Epithelial cell of esophagus (primary cell): ENCODE data around the gene DNAH17.

ENCODE experiments used
- DNase-seq: peaks from one replicate; pipeline ENCODE4 v3.0.0; 2010; ENCODE audit warnings: low read depth
- H3K4me3 ChIP-seq: 2 replicates; pipeline ENCODE4 v1.5.1; 2011; ENCODE audit warnings: mild to moderate bottlenecking, low read length, control low read depth
- CTCF ChIP-seq: IDR thresholded peaks from 2 replicates; pipeline ENCODE4 v1.5.1; 2011; ENCODE audit warnings: low read depth, mild to moderate bottlenecking, low read length, control low read depth, inconsistent platforms; ENCODE audit not compliant: insufficient read depth; ENCODE audit errors: missing control alignments

DNAH17 gene

GRCh38 chr17:78596871-78597764 is 19.9 kb upstream of the DNAH17 start:
- TF ChIP-seq CTCF, result no peak
- H3K4me3 ChIP-seq, result no peak overlapping the region
- no peak for DNase-seq

GRCh38 chr17:78595135-78595810 is 18.1 kb upstream of the DNAH17 start:
- no peak overlapping the region for H3K4me3 ChIP-seq
- no peak for DNase-seq
- no peak for TF ChIP-seq CTCF

DNA sequence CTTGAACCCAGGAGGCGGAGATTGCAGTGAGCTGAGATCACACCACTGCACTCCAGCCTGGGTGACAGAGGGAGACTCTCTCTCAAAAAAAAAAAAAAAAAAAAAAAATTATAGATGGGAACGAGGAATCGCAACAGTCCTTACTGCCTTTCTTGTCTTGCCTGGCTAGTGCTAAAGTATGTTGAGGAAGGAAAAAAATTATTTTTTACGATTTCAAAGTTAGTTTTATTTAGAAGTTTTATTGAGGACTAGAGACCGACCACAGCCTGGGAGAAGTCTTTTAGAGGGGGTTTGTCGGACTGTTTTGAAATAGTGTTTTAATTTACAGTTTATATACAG is 15.8 kb upstream of the DNAH17 start:
- no peak for DNase-seq
- H3K4me3 ChIP-seq, result no peak overlapping the region
- TF ChIP-seq CTCF, result no peak

DNA sequence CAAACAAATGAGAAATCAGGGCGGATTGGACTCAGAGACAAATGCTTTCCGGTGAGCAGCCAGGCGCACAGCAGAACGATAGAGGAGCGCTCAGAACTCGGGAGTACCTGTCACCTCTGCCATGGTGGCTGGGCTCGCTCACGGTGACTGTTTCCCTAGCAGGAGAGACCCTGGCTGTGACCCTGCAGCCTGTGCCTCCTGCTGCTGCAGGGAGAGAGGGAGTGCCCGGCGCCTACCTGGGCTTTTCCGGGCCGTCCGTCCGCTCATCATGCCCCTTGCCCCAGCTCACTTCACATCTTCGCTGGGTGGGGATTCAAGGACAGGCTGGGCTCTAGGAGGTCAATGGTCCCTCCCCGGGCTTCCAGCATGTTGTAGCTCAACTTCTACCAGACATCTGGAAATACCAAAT is 14.1 kb upstream of the DNAH17 start:
- DNase-seq, result no peak
- no peak overlapping the region for H3K4me3 ChIP-seq
- TF ChIP-seq CTCF, result no peak

DNA sequence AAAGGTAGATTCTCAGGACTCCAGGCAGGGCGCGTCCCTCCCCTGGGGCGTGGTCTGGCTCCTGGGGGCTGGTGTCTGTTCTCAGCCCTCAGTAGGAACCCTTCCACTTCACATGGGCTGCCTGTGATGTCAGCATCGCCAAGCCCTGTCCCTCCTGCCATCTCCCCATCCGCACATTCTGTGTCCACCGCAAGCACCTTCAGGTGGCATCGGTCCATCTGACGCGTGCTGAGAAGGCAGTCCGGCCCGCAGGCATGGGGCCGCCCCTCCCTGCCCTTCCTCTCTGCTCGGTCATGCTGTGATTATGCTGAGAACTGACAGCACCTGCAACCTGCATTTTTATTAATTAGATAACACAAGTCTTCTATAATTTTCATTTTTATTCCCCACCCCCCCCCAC is 12.7 kb upstream of the DNAH17 start:
- peak; percentile 27 for DNase-seq
- no peak overlapping the region for H3K4me3 ChIP-seq
- no peak for TF ChIP-seq CTCF

DNA sequence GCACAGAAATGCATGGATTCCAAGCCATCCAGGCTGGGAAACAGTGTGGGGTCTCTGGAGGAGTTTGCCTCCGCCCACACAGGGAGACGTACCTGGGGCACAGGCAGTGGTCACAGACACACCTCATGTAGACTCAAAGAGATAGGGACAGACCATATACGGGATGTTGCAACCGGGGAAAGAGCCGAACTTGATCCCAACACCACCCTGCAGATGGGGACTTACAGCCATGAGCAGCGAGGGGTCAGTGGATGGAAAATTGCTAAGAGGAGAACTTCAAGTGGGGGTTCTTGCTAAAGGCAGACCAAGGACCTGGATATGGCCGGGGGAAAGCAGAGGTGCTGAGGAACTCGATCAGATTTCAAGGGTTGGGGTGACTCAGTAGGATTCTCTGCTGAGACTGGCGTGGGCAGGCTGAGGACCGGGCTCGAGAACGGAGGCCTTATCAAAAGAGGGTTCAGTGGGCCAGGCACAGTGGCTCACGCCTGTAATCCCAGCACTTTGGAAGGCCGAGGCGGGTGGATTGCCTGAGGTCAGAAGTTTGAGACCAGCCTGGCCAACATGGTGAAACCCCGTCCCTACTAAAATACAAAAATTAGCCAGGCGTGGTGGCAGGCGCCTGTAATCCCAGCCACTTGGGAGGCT is 12.0 kb upstream of the DNAH17 start:
- DNase-seq, result no peak
- H3K4me3 ChIP-seq, result no peak overlapping the region
- no peak for TF ChIP-seq CTCF
